Measurements from ENCODE around the gene HEXB.

GRCh38 chr5:74717596-74717995, 32.6 kb downstream of the HEXB start:
- TF ChIP-seq TAF1 (CRISPR knock-in tag; IDR thresholded peaks at IDR 0.05) (no peak), ESRRA (CRISPR knock-in tag; IDR thresholded peaks at IDR 0.05; ENCODE audit: low read depth) (no peak), JUNB (CRISPR knock-in tag; IDR thresholded peaks at IDR 0.05; ENCODE audit: borderline replicate concordance) (no peak), NBN (conservative IDR thresholded peaks at IDR 0.05) (no peak), EHMT2 (IDR thresholded peaks at IDR 0.05; ENCODE audit: borderline replicate concordance, low read depth, low read length) (no peak), ETV6 (CRISPR knock-in tag; conservative IDR thresholded peaks at IDR 0.05) (no peak), SMARCC2 (IDR thresholded peaks at IDR 0.05) (no peak), KLF9 (CRISPR knock-in tag; IDR thresholded peaks at IDR 0.05; ENCODE audit: low read depth) (no peak), ZNF143 (CRISPR knock-in tag; IDR thresholded peaks at IDR 0.05) (no peak), ZNF776 (CRISPR knock-in tag; IDR thresholded peaks at IDR 0.05) (no peak)

Measured in HepG2 (cell line).